SH-SY5Y (cell line): ENCODE results near the gene SORBS2.

Experiments
- GATA2 ChIP-seq: IDR thresholded peaks from 2 replicates; pipeline ENCODE4 v1.6.1; 2011; ENCODE audit warnings: mild to moderate bottlenecking, low read depth, low read length
- GATA3 ChIP-seq: IDR thresholded peaks from 2 replicates; pipeline ENCODE4 v1.6.1; 2011; ENCODE audit warnings: low read depth, mild to moderate bottlenecking, low read length, moderate library complexity

DNA sequence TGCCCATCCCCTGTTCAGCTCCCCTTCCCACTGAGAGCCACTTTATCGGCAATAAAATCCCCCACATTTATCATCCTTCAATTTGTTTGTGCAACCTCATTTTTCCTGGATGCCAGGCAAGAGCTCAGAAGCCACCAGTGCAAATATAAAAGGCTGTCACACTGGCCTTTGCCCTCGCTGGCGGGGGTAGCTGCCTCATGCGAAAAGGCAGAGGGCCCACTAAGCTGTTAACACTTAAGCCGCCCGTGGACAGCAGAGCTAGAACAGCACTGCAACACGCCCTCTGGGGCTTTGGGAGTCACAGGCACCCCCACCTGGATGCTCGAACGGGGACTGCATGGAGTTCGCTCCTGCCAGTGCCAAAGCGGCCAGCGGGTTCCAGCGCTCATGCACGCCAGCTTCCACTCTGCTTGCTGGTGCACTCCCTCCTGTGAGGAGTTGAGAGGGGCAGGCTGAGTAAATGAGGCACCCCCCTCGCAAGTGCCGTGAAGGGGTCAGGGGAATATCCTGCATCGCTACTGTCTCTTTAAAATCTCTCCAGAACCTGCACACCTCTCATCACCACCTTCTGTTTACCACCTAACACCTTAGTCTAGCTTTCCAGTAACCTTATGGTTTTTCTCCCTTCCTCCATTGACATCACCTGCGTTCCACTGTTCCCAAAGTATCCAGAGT, 99.5 kb downstream of the SORBS2 start:
- no peak for TF ChIP-seq GATA3
- TF ChIP-seq GATA2 = no peak
